ENCODE data around the gene FHDC1.

The FHDC1 gene

DNA sequence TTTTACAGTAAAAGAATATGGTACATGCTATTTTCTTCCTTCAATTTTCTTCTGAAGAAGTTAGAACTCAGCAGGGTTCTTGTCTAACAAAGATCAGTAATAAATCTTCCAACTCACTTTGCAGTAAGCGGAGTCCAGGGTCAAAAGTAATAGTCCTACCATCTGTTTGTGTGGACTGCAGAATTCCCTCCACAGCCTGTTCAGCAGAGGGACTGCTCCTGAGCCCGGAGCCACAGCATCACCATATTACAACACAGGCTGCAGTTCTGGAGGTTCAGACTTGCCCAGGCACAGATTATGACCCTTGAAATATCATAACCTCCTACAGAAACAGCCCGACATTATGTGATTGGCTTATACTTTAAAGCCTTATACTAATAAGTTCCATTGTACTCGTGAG, 10.3 kb downstream of the FHDC1 start:
- no peaks in the 10 kb centered on the region for H3K36me3 ChIP-seq (ENCODE audit: control insufficient read depth, insufficient read depth, low read length)
- H3K9me3 ChIP-seq (ENCODE audit: control insufficient read depth, low read length): no peaks in the 10 kb centered on the region
- TF ChIP-seq, protein P1, sequence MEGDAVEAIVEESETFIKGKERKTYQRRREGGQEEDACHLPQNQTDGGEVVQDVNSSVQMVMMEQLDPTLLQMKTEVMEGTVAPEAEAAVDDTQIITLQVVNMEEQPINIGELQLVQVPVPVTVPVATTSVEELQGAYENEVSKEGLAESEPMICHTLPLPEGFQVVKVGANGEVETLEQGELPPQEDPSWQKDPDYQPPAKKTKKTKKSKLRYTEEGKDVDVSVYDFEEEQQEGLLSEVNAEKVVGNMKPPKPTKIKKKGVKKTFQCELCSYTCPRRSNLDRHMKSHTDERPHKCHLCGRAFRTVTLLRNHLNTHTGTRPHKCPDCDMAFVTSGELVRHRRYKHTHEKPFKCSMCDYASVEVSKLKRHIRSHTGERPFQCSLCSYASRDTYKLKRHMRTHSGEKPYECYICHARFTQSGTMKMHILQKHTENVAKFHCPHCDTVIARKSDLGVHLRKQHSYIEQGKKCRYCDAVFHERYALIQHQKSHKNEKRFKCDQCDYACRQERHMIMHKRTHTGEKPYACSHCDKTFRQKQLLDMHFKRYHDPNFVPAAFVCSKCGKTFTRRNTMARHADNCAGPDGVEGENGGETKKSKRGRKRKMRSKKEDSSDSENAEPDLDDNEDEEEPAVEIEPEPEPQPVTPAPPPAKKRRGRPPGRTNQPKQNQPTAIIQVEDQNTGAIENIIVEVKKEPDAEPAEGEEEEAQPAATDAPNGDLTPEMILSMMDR (IDR thresholded peaks at IDR 0.05): no peak
- no peak overlapping the region for H3K4me3 ChIP-seq (ENCODE audit: low read depth, low read length)
- H2AFZ ChIP-seq: no peak overlapping the region
- H3K79me2 ChIP-seq: peaks cover 12% of the 10 kb centered on the region
- H3K4me1 ChIP-seq: peaks cover 21% of the 10 kb centered on the region
- H3K4me2 ChIP-seq (ENCODE audit: low read length): no peak overlapping the region
- H3K9ac ChIP-seq: no peak overlapping the region
- H3K27ac ChIP-seq: no peak overlapping the region
- H3K27me3 ChIP-seq (ENCODE audit: control insufficient read depth, insufficient read depth, low read length): no peaks in the 10 kb centered on the region

DNA sequence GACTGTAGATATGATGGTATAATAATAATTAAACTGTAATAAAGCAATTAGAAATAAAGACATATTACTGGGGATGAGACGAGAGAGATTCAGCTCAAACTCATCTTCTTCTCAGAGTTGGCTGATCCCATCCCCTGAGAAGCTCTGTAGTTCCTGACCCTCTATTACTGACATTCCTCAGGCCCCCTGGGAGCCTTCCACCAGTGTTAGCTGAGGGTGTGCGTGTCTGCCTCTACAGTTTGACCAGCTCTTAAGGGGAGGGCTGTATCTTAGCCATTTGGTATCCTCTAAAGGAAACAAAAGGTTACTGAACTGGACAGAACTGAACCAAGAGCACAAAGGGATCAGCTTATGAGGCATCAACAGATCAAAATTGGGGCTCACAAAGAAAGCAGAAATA, 11.2 kb downstream of the FHDC1 start:
- Histone ChIP-seq H3K27ac (no peak overlapping the region), H3K79me2 (peaks cover 12% of the 10 kb centered on the region), H3K36me3 (ENCODE audit: control insufficient read depth, insufficient read depth, low read length) (no peaks in the 10 kb centered on the region), H3K9me3 (ENCODE audit: control insufficient read depth, low read length) (no peaks in the 10 kb centered on the region), H3K4me2 (ENCODE audit: low read length) (no peak overlapping the region), H3K27me3 (ENCODE audit: control insufficient read depth, insufficient read depth, low read length) (no peaks in the 10 kb centered on the region), H3K9ac (no peak overlapping the region), H3K4me1 (peaks cover 21% of the 10 kb centered on the region), H3K4me3 (ENCODE audit: low read depth, low read length) (no peak overlapping the region), H2AFZ (no peak overlapping the region)
- TF ChIP-seq, protein P1 (IDR thresholded peaks at IDR 0.05): no peak

- Histone ChIP-seq H3K27me3 (ENCODE audit: control insufficient read depth, insufficient read depth, low read length) (no peaks in the 10 kb centered on the region), H3K4me1 (peaks cover 7% of the 10 kb centered on the region), H3K36me3 (ENCODE audit: control insufficient read depth, insufficient read depth, low read length) (no peaks in the 10 kb centered on the region), H3K27ac (peak overlapping the region; percentile 42), H3K9me3 (ENCODE audit: control insufficient read depth, low read length) (no peaks in the 10 kb centered on the region), H3K79me2 (peaks cover 15% of the 10 kb centered on the region), H2AFZ (no peak overlapping the region), H3K4me3 (ENCODE audit: low read depth, low read length) (no peak overlapping the region), H3K9ac (no peak overlapping the region), H3K4me2 (ENCODE audit: low read length) (no peak overlapping the region)
- TF ChIP-seq, protein P1 (IDR thresholded peaks at IDR 0.05): no peak
Observed at GRCh38 chr4:152949930-152950329, 13.8 kb downstream of the FHDC1 start.

GRCh38 chr4:152950402-152951274, 14.5 kb downstream of the FHDC1 start:
- no peaks in the 10 kb centered on the region for H3K36me3 ChIP-seq (ENCODE audit: control insufficient read depth, insufficient read depth, low read length)
- H2AFZ ChIP-seq: no peak overlapping the region
- TF ChIP-seq, protein P1 (IDR thresholded peaks at IDR 0.05): no peak
- H3K4me3 ChIP-seq (ENCODE audit: low read depth, low read length): no peak overlapping the region
- no peak overlapping the region for H3K9ac ChIP-seq
- H3K27me3 ChIP-seq (ENCODE audit: control insufficient read depth, insufficient read depth, low read length): no peaks in the 10 kb centered on the region
- no peaks in the 10 kb centered on the region for H3K9me3 ChIP-seq (ENCODE audit: control insufficient read depth, low read length)
- H3K4me2 ChIP-seq (ENCODE audit: low read length): no peak overlapping the region
- H3K4me1 ChIP-seq: peaks cover 7% of the 10 kb centered on the region
- H3K27ac ChIP-seq: peak overlapping the region; percentile 42
- peaks cover 13% of the 10 kb centered on the region for H3K79me2 ChIP-seq

- no peaks in the 10 kb centered on the region for H3K27me3 ChIP-seq (ENCODE audit: control insufficient read depth, insufficient read depth, low read length)
- no peaks in the 10 kb centered on the region for H3K36me3 ChIP-seq (ENCODE audit: control insufficient read depth, insufficient read depth, low read length)
- no peak overlapping the region for H3K9ac ChIP-seq
- H3K27ac ChIP-seq: no peak overlapping the region
- H3K4me2 ChIP-seq (ENCODE audit: low read length): no peak overlapping the region
- H3K4me1 ChIP-seq: peaks cover 10% of the 10 kb centered on the region
- TF ChIP-seq, protein P1 (IDR thresholded peaks at IDR 0.05): no peak
- H3K9me3 ChIP-seq (ENCODE audit: control insufficient read depth, low read length): no peaks in the 10 kb centered on the region
- no peak overlapping the region for H3K4me3 ChIP-seq (ENCODE audit: low read depth, low read length)
- H2AFZ ChIP-seq: no peak overlapping the region
- H3K79me2 ChIP-seq: peaks cover 9% of the 10 kb centered on the region
Observed at GRCh38 chr4:152951348-152951747, 15.2 kb downstream of the FHDC1 start.

Data from parathyroid adenoma (tissue), 2 donors.